AG09309 (cell line): ENCODE results near the gene AMMECR1.

Experiments used
- DNase-seq: peaks from one replicate; pipeline ENCODE4 v3.0.0-alpha.2; 2010; ENCODE audit warnings: low read depth
- H3K4me3 ChIP-seq: 2 replicates; pipeline ENCODE4 v1.5.1; 2011; ENCODE audit warnings: mild to moderate bottlenecking, low read depth, low read length, moderate library complexity; ENCODE audit not compliant: control insufficient read depth
- TF ChIP-seq, protein P1 (sequence below): IDR thresholded peaks from 2 replicates; pipeline ENCODE4 v1.5.1; 2011; ENCODE audit warnings: mild to moderate bottlenecking, low read depth, low read length, inconsistent platforms; ENCODE audit not compliant: insufficient read depth, control insufficient read depth; ENCODE audit errors: missing control alignments

Gene AMMECR1

DNA sequence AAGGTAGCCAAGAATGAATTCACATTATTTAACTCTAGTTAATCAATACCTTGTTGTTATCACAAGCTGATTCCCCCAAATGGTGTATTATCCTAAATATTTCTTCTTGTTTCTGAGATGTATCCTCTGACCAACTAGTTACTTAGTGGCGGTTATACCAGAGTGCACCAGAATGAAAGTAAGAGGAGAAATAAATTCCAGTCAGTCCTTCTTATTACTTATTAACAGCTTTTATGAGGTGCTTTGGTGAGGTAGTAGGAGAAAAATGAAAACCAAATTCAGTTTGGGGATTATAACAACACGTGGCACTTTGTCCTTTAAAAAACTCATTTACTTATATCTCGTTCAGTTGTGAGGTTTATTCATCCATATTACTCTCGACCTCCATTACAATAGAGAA lies 101.9 kb downstream of the AMMECR1 start:
- no peak for DNase-seq
- no peak overlapping the region for H3K4me3 ChIP-seq
- TF ChIP-seq, protein P1, sequence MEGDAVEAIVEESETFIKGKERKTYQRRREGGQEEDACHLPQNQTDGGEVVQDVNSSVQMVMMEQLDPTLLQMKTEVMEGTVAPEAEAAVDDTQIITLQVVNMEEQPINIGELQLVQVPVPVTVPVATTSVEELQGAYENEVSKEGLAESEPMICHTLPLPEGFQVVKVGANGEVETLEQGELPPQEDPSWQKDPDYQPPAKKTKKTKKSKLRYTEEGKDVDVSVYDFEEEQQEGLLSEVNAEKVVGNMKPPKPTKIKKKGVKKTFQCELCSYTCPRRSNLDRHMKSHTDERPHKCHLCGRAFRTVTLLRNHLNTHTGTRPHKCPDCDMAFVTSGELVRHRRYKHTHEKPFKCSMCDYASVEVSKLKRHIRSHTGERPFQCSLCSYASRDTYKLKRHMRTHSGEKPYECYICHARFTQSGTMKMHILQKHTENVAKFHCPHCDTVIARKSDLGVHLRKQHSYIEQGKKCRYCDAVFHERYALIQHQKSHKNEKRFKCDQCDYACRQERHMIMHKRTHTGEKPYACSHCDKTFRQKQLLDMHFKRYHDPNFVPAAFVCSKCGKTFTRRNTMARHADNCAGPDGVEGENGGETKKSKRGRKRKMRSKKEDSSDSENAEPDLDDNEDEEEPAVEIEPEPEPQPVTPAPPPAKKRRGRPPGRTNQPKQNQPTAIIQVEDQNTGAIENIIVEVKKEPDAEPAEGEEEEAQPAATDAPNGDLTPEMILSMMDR, result no peak

- no peak for DNase-seq
- TF ChIP-seq, protein P1, result no peak
- H3K4me3 ChIP-seq, result no peak overlapping the region
Measured at GRCh38 chrX:110215411-110215810, 102.5 kb downstream of the AMMECR1 start.

DNA sequence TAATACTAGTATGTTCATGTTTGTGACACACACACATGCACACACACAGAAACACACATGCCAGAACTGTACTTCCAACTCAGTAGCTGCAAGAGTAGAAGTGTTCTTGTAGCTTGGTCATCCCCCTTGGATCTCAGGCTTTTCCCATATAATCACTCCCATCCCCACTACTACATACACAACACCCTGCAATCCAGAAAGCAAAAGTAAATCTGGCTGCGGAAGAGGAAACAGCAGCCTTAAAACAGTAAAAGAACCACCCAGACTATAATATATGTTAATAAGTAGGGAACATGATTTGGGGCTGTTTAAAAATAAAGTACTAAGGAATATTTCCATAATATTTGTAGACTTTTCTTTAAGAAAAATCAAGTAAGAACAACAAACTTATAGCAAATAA lies 103.2 kb downstream of the AMMECR1 start:
- TF ChIP-seq, protein P1, result no peak
- no peak for DNase-seq
- H3K4me3 ChIP-seq, result no peak overlapping the region

DNA sequence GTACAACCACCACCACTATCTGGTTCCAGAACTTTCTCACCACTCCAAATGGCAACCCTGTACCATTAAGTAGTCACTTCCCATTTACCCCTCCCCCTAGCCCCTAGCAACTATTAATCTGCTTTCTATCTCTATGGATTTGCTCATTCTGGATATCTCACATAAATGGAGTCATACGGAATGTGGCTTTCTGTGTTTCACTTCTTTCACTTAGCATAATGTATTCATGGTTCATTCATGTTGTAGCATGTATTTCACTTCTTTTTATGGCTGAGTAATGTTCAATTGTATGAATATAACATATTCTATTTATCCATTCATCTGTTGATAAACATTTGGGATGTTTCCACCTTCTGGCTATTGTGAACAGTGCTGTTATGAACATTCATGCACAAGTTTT lies 104.7 kb downstream of the AMMECR1 start:
- no peak for DNase-seq
- TF ChIP-seq, protein P1, result no peak

DNA sequence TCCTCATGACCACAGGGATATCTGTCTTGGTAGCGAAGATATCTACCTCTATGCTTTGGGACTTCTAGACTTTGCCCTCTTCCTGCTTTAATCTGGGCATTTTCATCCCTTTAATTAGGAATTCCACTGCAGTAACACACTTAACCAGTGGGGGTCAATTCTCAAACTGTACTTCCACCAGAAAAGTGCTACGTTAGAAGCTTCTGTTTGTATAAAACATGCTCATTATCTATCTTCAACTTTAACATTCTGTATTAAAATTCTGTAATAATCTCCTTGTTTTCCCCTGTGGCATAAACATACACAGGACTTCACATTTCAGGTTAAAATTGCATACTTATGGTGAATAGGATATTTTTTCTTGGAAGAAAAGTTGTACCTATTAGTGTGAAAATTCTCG lies 105.6 kb downstream of the AMMECR1 start:
- TF ChIP-seq, protein P1, result peak; percentile 25
- no peak overlapping the region for H3K4me3 ChIP-seq
- no peak for DNase-seq

More for the DNA sequence above, 104.7 kb downstream of the AMMECR1 start:
- H3K4me3 ChIP-seq, result no peak overlapping the region

GRCh38 chrX:110211340-110211739 lies 106.5 kb downstream of the AMMECR1 start:
- H3K4me3 ChIP-seq, result no peak overlapping the region
- DNase-seq, result no peak
- TF ChIP-seq, protein P1, result no peak
